CD14-positive monocyte (primary cell): ENCODE data around the gene GPC1. TPM values are rescaled to one million over a fixed set of nuclear protein-coding genes. Genes with fewer than 3 reads are reported as not detected.

Source experiments
- DNase-seq, 3 donors: peaks; one replicate each; pipeline ENCODE4 v3.0.0-alpha.2; 2011 to 2022
- H2AFZ ChIP-seq: 2 replicates; pipeline ENCODE4 v1.6.0; 2012; ENCODE audit warnings: mild to moderate bottlenecking, low read depth, low read length, inconsistent platforms; ENCODE audit not compliant: insufficient read depth, poor library complexity, severe bottlenecking
- H3K27ac ChIP-seq, 2 donors: 1 replicate in 1 of 2; 2 replicates in 1 of 2; pipeline ENCODE4 v1.5.1; 2012 to 2013; ENCODE audit warnings: low read length in 2 of 2, control low read depth in 1 of 2, inconsistent platforms in 1 of 2, low read depth in 1 of 2, mild to moderate bottlenecking in 1 of 2
- H3K27me3 ChIP-seq, 2 donors: one replicate each; pipeline versions ENCODE4 v1.6.0 to v1.6.1; 2011 to 2013; ENCODE audit warnings: low read length in 2 of 2; ENCODE audit not compliant: control insufficient read depth in 2 of 2, insufficient read depth in 2 of 2
- H3K36me3 ChIP-seq, 2 donors: replicated peaks in 1 of 2; 1 replicate in 1 of 2; 2 replicates in 1 of 2; pipeline versions ENCODE4 v1.5.1 to v1.6.1; 2012 to 2013; ENCODE audit warnings: low read length in 2 of 2, control low read depth in 1 of 2, inconsistent platforms in 1 of 2, mild to moderate bottlenecking in 1 of 2; ENCODE audit not compliant: insufficient read depth in 2 of 2, control insufficient read depth in 1 of 2
- H3K4me1 ChIP-seq, 2 donors: 1 replicate in 1 of 2; 2 replicates in 1 of 2; pipeline versions ENCODE4 v1.5.1 to v1.6.1; 2012 to 2013; ENCODE audit warnings: low read length in 2 of 2, control low read depth in 1 of 2, inconsistent platforms in 1 of 2, mild to moderate bottlenecking in 1 of 2, moderate library complexity in 1 of 2; ENCODE audit not compliant: insufficient read depth in 2 of 2, control insufficient read depth in 1 of 2
- H3K4me2 ChIP-seq: replicated peaks from 2 replicates; pipeline ENCODE3; 2012; ENCODE audit warnings: low read length, moderate library complexity, mild to moderate bottlenecking; ENCODE audit not compliant: poor library complexity, severe bottlenecking; ENCODE audit errors: extremely low read depth
- H3K4me3 ChIP-seq, 3 experiments: fragments of 200-600 bp in 1 of 3; sonication (generic) in 1 of 3; replicated peaks in 1 of 3; 1 replicate in 2 of 3; 2 replicates in 1 of 3; pipeline ENCODE4 v1.5.1; 2011 to 2013; ENCODE audit warnings: low read length in 3 of 3, mild to moderate bottlenecking in 3 of 3, control low read depth in 2 of 3, low read depth in 2 of 3, inconsistent platforms in 1 of 3, moderate library complexity in 1 of 3
- H3K79me2 ChIP-seq: 2 replicates; pipeline ENCODE4 v1.6.0; 2012; ENCODE audit warnings: mild to moderate bottlenecking, control low read depth, inconsistent platforms, low read length, moderate library complexity; ENCODE audit not compliant: insufficient read depth
- H3K9ac ChIP-seq: 2 replicates; pipeline ENCODE4 v1.6.0; 2017; ENCODE audit warnings: low read length, mild to moderate bottlenecking; ENCODE audit not compliant: insufficient read depth, poor library complexity, severe bottlenecking
- H3K9me3 ChIP-seq, 2 donors: replicated peaks in 1 of 2; 1 replicate in 1 of 2; 2 replicates in 1 of 2; pipeline versions ENCODE4 v1.5.1 to v1.6.1; 2012 to 2013; ENCODE audit warnings: low read length in 2 of 2, control low read depth in 1 of 2; ENCODE audit not compliant: control insufficient read depth in 1 of 2, insufficient read depth in 1 of 2
- H4K20me1 ChIP-seq: 2 replicates; pipeline ENCODE4 v1.6.0; 2012; ENCODE audit warnings: mild to moderate bottlenecking, low read length, control low read depth, moderate library complexity; ENCODE audit not compliant: insufficient read depth
- H3K27ac Mint-ChIP-seq, 7 donors: one replicate each; pipeline ENCODE4 v1.8.0; 2020; ENCODE audit warnings: mild to moderate bottlenecking in 7 of 7, mixed read lengths in 7 of 7, moderate library complexity in 6 of 7, inconsistent platforms in 2 of 7
- H3K27me3 Mint-ChIP-seq, 3 donors: one replicate each; pipeline ENCODE4 v1.8.0; 2021 to 2022; ENCODE audit warnings: low read depth in 3 of 3, mild to moderate bottlenecking in 3 of 3, mixed read lengths in 3 of 3, moderate library complexity in 3 of 3, inconsistent platforms in 1 of 3
- H3K36me3 Mint-ChIP-seq, 2 donors: one replicate each; pipeline ENCODE4 v1.8.0; 2020; ENCODE audit warnings: mixed read lengths in 2 of 2, inconsistent platforms in 1 of 2, mild to moderate bottlenecking in 1 of 2
- H3K4me1 Mint-ChIP-seq: one replicate; pipeline ENCODE4 v1.8.0; 2020; ENCODE audit warnings: mild to moderate bottlenecking, mixed read lengths
- H3K4me3 Mint-ChIP-seq, 2 donors: one replicate each; pipeline ENCODE4 v1.8.0; 2020; ENCODE audit warnings: mild to moderate bottlenecking in 2 of 2, mixed read lengths in 2 of 2, moderate library complexity in 1 of 2
- H3K9me3 Mint-ChIP-seq, 7 donors: one replicate each; pipeline ENCODE4 v1.8.0; 2020 to 2022; ENCODE audit warnings: mixed read lengths in 7 of 7, mild to moderate bottlenecking in 6 of 7, moderate library complexity in 6 of 7, inconsistent platforms in 2 of 7
- CTCF ChIP-seq: fragments of 200-600 bp; IDR thresholded peaks from one replicate; pipeline ENCODE4 v1.8.0; 2022; ENCODE audit warnings: antibody characterized with exemption, mild to moderate bottlenecking
- WGBS: methylation state at CpG from one replicate; pipeline ENCODE4 v1.1.5; 2013; ENCODE audit warnings: missing lambda C conversion rate; ENCODE audit not compliant: insufficient coverage; 5-methylcytosine and 5-hydroxymethylcytosine counted together
- intact Hi-C, 2 donors: fragments of 100-400 bp; cut with micrococcal nuclease; formaldehyde crosslinking; loops; one replicate each; pipeline versions ENCODE4 v1.15.0 to v1.15.1; 2023
- polyA plus RNA-seq, 3 donors: library from polyadenylated mRNA; depleted of rRNA in 1 of 3; unstranded in 2 of 3; stranded (reverse) in 1 of 3; fragments of 300-500 nt in 2 of 3; fragments of >200 nt in 1 of 3; fragmentation: Illumina TruSeq in 2 of 3; gene quantifications; 1 replicate in 2 of 3; 2 replicates in 1 of 3; pipeline ENCODE4 v1.2.3, GENCODE V29; 2012 to 2021

GPC1 gene
- polyA plus RNA-seq, 3 donors: 0.08 TPM; not detected in 2

DNA sequence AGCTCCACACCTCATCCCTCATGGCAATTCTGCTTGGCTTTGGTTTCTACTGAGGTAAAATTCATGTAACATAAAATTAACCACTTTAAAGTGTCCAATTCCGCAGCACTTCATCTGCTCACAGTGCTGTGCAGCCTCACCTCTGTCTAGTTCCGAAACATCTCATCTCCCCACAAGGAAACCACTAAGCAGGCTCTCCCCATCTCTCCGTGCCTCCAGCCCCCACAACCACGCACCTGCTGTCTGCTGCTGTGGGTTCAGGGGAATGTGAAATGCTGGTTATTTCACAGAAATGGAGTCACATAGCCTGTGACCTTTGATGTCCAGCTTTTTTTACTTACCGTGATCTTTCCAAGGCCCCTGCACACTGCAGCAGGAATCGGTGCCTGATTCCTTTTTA, 7.7 kb upstream of the GPC1 start:
- intact Hi-C loops: no loop called here
- peaks cover 5 to 33% (median 20%) of the 10 kb centered on the region in 7 donors for H3K9me3 Mint-ChIP-seq
- no peaks in the 10 kb centered on the region for H3K36me3 ChIP-seq
- H2AFZ ChIP-seq: no peak overlapping the region
- no peaks in the 10 kb centered on the region for H3K79me2 ChIP-seq
- TF ChIP-seq CTCF: no peak
- peaks cover 0 to 25% of the 10 kb centered on the region in 2 donors for H3K9me3 ChIP-seq
- H4K20me1 ChIP-seq: no peaks in the 10 kb centered on the region
- no peak overlapping the region for H3K4me3 Mint-ChIP-seq
- peaks cover 5 to 21% (median 9%) of the 10 kb centered on the region in 3 donors for H3K27me3 Mint-ChIP-seq
- no peak for DNase-seq
- H3K27ac ChIP-seq: no peak overlapping the region
- no peak overlapping the region for H3K9ac ChIP-seq
- no peak overlapping the region for H3K27ac Mint-ChIP-seq
- H3K4me1 ChIP-seq: no peaks in the 10 kb centered on the region
- H3K4me3 ChIP-seq: no peak overlapping the region
- H3K27me3 ChIP-seq: no peaks in the 10 kb centered on the region
- no peaks in the 10 kb centered on the region for H3K36me3 Mint-ChIP-seq
- no peaks in the 10 kb centered on the region for H3K4me1 Mint-ChIP-seq
- 67% methylated on average over 4 of the region's 6 CpGs for WGBS
- no peak overlapping the region for H3K4me2 ChIP-seq

- H3K79me2 ChIP-seq: no peaks in the 10 kb centered on the region
- 93% methylated on average over 5 of the region's 5 CpGs for WGBS
- no peak for DNase-seq
- peaks cover 0 to under 1% of the 10 kb centered on the region in 2 donors for H3K27me3 ChIP-seq
- no peak overlapping the region for H3K27ac Mint-ChIP-seq
- H3K4me3 Mint-ChIP-seq: no peak overlapping the region
- no peaks in the 10 kb centered on the region for H3K36me3 ChIP-seq
- H3K9ac ChIP-seq: no peak overlapping the region
- peaks cover 7 to 23% (median 13%) of the 10 kb centered on the region in 3 donors for H3K27me3 Mint-ChIP-seq
- no peak overlapping the region for H3K4me2 ChIP-seq
- no peaks in the 10 kb centered on the region for H3K36me3 Mint-ChIP-seq
- H3K4me1 Mint-ChIP-seq: no peaks in the 10 kb centered on the region
- no peak overlapping the region for H3K27ac ChIP-seq
- H3K4me1 ChIP-seq: no peaks in the 10 kb centered on the region
- intact Hi-C loops: no loop called here
- peaks cover 5 to 32% (median 18%) of the 10 kb centered on the region in 7 donors for H3K9me3 Mint-ChIP-seq
- peaks cover 0 to 25% of the 10 kb centered on the region in 2 donors for H3K9me3 ChIP-seq
- no peak overlapping the region for H2AFZ ChIP-seq
- no peaks in the 10 kb centered on the region for H4K20me1 ChIP-seq
- TF ChIP-seq CTCF: no peak
- H3K4me3 ChIP-seq: no peak overlapping the region
Measured at GRCh38 chr2:240428245-240428644, 7.2 kb upstream of the GPC1 start.
